ENCODE data around the gene RAP2A.
A peak's percentile ranks its signal among the peaks of the same experiment; 100 is the strongest.

Gene RAP2A

DNA sequence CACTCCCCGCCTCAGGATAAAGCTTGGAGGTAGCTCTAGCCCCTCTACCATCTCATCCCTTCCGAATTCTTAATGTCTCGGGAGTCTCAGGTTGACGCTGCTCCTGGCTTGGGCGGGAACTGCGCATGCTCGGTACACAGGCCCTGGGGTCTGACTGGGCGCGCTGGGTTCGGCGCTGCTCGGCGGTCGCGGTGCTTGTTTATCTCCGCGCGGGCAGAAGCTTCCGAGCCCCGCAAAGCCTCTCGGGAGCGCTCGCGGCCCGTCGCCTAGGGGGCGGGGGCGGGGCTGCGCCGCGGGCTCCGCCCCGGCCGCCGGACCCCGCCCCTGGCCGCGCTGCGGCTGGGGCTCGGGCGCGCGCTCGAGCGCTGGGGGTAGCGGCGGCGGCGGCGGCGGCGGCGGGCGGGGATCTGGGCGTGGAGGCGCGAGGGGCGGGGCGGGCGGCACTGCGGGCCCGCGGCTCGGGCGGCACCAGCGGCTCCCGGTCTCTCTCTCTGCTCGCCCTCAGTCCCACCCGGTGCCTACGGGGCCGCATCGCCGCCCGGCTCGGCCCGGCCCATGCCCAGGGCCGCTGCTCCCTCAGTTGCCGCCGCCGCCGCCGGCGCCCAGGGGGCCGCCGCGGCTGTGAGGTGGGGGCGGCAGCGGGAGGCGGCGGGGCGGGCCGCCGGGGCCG, at the start of gene RAP2A:
TSS of gene RAP2A (plus strand) at position 443 of the 670 bp plus-strand sequence. CDS start 302 bp downstream, outside the sequence.
- H3K4me3 ChIP-seq (ENCODE audit: low read length), result peak within 1 kb of the TSS; percentile 90
- TF ChIP-seq, protein P1, sequence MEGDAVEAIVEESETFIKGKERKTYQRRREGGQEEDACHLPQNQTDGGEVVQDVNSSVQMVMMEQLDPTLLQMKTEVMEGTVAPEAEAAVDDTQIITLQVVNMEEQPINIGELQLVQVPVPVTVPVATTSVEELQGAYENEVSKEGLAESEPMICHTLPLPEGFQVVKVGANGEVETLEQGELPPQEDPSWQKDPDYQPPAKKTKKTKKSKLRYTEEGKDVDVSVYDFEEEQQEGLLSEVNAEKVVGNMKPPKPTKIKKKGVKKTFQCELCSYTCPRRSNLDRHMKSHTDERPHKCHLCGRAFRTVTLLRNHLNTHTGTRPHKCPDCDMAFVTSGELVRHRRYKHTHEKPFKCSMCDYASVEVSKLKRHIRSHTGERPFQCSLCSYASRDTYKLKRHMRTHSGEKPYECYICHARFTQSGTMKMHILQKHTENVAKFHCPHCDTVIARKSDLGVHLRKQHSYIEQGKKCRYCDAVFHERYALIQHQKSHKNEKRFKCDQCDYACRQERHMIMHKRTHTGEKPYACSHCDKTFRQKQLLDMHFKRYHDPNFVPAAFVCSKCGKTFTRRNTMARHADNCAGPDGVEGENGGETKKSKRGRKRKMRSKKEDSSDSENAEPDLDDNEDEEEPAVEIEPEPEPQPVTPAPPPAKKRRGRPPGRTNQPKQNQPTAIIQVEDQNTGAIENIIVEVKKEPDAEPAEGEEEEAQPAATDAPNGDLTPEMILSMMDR (conservative IDR thresholded peaks at IDR 0.05; ENCODE audit: low read depth, low read length), result no peak
- DNase-seq (ENCODE audit: low read depth), result peak; percentile 77

DNA sequence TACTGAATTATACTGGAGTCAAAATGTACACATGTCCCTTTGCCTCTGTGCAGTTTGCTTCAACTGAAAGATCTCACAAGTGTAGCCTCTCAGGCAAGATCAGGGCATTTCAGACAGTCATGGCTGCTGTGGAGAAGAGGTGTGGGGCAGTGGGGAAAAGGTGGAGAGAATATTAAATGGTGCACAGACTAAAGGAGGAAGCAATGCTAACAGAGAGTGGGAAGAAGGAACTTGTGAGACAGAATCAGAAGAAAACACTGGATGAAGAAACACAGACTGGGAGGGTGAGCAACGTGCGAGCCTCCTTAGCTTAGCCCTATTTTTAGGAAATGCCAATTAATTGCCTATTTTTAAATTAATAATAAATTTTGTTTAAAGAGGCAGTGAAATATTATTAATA, 49.6 kb upstream of the RAP2A start:
- no peak overlapping the region for H3K4me3 ChIP-seq (ENCODE audit: low read length)
- no peak for DNase-seq (ENCODE audit: low read depth)
- TF ChIP-seq, protein P1 (conservative IDR thresholded peaks at IDR 0.05; ENCODE audit: low read depth, low read length), result no peak

DNA sequence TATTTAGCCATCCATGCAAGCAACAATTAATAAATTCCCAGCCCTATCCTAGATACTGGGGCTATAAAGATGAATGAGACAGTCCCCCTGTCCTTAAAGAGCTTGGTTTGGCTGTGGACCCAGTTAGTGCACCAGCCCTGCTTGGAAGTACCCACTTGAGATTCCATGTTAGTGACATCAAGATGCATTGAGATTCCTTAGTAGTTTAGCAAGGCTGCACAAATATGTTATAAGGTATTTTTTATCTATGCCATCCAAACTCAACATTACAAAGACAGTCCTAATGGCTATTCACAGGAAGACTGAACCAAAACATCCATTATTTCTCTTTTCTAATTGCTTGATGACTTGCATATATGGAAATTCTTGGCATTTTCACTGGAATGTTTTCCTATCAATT, 48.8 kb upstream of the RAP2A start:
- no peak overlapping the region for H3K4me3 ChIP-seq (ENCODE audit: low read length)
- TF ChIP-seq, protein P1 (conservative IDR thresholded peaks at IDR 0.05; ENCODE audit: low read depth, low read length), result no peak
- DNase-seq (ENCODE audit: low read depth), result no peak

DNA sequence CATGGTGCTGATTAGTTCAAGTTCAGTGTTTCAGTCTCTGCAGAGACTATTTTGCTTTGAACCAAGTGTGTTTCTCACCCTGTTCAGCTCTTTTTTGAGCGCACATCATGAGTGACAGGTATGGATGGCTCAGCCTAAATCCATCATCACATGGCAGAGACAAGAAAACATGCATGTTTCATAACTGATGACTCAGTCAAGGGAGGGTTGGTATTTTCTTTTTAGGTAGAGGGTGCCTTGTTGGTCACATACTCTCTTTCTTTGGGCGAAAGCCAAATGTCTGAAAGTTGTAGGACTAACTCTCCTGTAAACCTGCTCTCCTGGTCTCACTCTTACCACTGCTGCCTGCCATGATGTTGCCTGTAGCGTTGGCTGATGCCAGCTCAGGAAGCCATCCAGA, 48.1 kb upstream of the RAP2A start:
- TF ChIP-seq, protein P1 (conservative IDR thresholded peaks at IDR 0.05; ENCODE audit: low read depth, low read length), result no peak
- H3K4me3 ChIP-seq (ENCODE audit: low read length), result no peak overlapping the region
- DNase-seq (ENCODE audit: low read depth), result no peak

DNA sequence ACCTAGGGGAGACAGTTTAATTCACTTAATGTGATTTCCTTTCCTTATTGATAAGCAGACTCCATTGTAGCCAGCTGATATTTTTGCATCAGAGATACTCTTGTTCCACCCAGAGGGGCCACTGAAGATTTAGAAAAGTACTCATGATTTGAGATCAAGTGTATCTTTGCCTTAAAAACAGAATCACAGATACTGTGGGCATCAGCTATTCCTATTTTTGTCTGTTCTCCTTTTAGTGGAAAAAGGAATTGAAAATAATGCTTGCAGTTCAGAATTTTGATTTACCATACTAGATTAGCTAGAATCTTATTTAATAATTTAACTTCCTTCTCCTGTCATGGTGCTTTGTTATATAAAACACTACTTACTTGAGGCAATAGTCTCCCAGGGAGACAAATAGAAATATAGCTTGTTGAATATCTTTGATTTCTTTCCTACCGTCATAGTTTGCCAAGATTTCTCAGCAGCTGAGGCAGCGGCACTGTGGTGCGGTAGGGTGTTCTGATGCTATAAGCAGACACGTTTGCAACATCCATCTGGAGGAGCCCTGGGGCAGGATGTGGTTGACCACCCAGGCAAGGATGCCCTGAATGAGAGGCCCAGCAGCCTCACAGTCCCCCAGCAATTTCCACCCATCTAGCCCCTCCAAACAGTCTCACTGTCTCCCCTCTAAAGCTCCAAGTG, 47.0 kb upstream of the RAP2A start:
- no peak for DNase-seq (ENCODE audit: low read depth)
- TF ChIP-seq, protein P1 (conservative IDR thresholded peaks at IDR 0.05; ENCODE audit: low read depth, low read length), result no peak
- no peak overlapping the region for H3K4me3 ChIP-seq (ENCODE audit: low read length)

DNA sequence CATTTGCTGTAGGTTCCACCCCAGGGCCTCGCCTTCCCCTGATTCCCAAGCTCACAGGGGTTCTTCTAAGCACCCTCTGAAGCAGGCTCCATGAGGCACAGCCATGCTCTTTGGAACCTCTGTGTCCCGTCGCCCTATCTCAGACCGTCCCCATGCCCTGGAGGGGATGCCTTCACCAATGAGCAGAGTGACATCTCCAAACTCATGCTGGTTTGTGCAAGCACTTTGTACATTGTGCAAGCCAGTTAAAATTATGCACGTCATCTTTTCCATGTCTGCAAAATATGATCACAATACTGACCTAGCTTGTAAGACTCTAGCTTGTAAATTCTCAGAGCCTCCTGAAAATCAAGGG, 46.5 kb upstream of the RAP2A start:
- TF ChIP-seq, protein P1 (conservative IDR thresholded peaks at IDR 0.05; ENCODE audit: low read depth, low read length), result no peak
- no peak for DNase-seq (ENCODE audit: low read depth)
- no peak overlapping the region for H3K4me3 ChIP-seq (ENCODE audit: low read length)

DNA sequence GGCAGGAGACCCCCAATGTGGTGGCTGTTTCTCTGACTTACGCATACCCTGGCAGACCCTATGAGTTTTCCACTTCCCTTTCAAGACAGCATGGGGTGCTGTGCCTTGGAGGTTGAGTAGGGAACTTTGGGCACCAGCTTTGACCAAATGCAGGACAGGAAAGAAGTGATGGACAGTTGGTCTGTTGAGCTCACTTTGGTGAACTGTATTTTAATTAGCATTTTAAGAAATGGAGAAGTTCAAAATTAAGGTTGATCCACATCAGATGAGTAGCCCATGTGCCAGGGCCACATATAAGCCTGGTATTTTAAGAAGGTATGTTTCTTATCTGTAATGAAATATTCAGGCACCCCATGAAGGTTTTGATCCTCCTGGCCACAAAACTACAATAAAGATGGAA, 46.1 kb upstream of the RAP2A start:
- no peak overlapping the region for H3K4me3 ChIP-seq (ENCODE audit: low read length)
- TF ChIP-seq, protein P1 (conservative IDR thresholded peaks at IDR 0.05; ENCODE audit: low read depth, low read length), result no peak
- no peak for DNase-seq (ENCODE audit: low read depth)
